Gastroesophageal sphincter (tissue), 4 donors: Measurements from ENCODE around the gene EPS8L3. TPM values are rescaled to one million over a fixed set of nuclear protein-coding genes. Genes with fewer than 3 reads are reported as not detected.
A peak's percentile ranks its signal among the peaks of the same experiment; 100 is the strongest.

Experiments used
- ATAC-seq: fragments of 150-250 bp; one replicate; pipeline ENCODE4 v1.9.1; 2016; ENCODE audit warnings: mild to moderate bottlenecking, moderate library complexity
- H3K27ac ChIP-seq, 4 donors: fragments of 200-600 bp; sonication (generic) in 3 of 4; 1 replicate in 3 of 4; 2 replicates in 1 of 4; pipeline ENCODE4 v1.5.1; 2016 to 2019
- H3K27me3 ChIP-seq: fragments of 200-600 bp; sonication (generic); one replicate; pipeline ENCODE4 v1.5.1; 2019
- H3K36me3 ChIP-seq, 2 donors: fragments of 200-600 bp; sonication (generic); one replicate each; pipeline ENCODE4 v1.5.1; 2019; ENCODE audit warnings: control low read depth in 1 of 2
- H3K4me1 ChIP-seq, 3 donors: fragments of 200-600 bp; sonication (generic); 1 replicate in 2 of 3; 2 replicates in 1 of 3; pipeline ENCODE4 v1.5.1; 2016 to 2019; ENCODE audit warnings: control low read depth in 2 of 3
- H3K4me3 ChIP-seq, 2 donors: fragments of 200-600 bp; sonication (generic); one replicate each; pipeline ENCODE4 v1.5.1; 2019; ENCODE audit warnings: mild to moderate bottlenecking in 1 of 2, moderate library complexity in 1 of 2
- H3K9me3 ChIP-seq, 3 donors: fragments of 200-600 bp; sonication (generic); one replicate each; pipeline ENCODE4 v1.5.1; 2017 to 2019; ENCODE audit warnings: control low read depth in 2 of 3
- CTCF ChIP-seq, 4 experiments: fragments of 200-600 bp in 2 of 4; fragments of 450-650 bp in 2 of 4; sonication (generic) in 1 of 4; IDR thresholded peaks; one replicate each; pipeline ENCODE4 v1.5.1; 2017 to 2019; ENCODE audit warnings: antibody characterized with exemption in 4 of 4, mild to moderate bottlenecking in 2 of 4, moderate library complexity in 2 of 4
- EP300 ChIP-seq: sonication (generic); formaldehyde crosslinking; IDR thresholded peaks from one replicate; pipeline ENCODE4 v1.6.1; 2017; ENCODE audit warnings: antibody characterized with exemption, mild to moderate bottlenecking
- POLR2A ChIP-seq, 2 donors: fragments of 450-650 bp; IDR thresholded peaks; one replicate each; pipeline ENCODE4 v1.6.1; 2017; ENCODE audit warnings: antibody characterized with exemption in 2 of 2, mild to moderate bottlenecking in 2 of 2, moderate library complexity in 1 of 2
- POLR2AphosphoS5 ChIP-seq: sonication (generic); formaldehyde crosslinking; IDR thresholded peaks from one replicate; pipeline ENCODE4 v1.6.1; 2017; ENCODE audit warnings: antibody characterized with exemption
- WGBS, 2 donors: methylation state at CpG; one replicate each; pipeline ENCODE4 v1.1.5; 2018; ENCODE audit warnings: low coverage in 1 of 2; 5-methylcytosine and 5-hydroxymethylcytosine counted together
- total RNA-seq, 4 donors: library from RNA; depleted of rRNA; stranded (reverse); fragments of >200 nt; gene quantifications; one replicate each; pipeline ENCODE4 v1.1.0, GENCODE V29; 2016

EPS8L3 gene
- total RNA-seq, 4 donors from 2014 or later, result 0.12 TPM; not detected in 3

- no peak for TF ChIP-seq CTCF (IDR thresholded peaks at IDR 0.05)
- TF ChIP-seq POLR2A (IDR thresholded peaks at IDR 0.05), result no peak
- TF ChIP-seq EP300, result no peak
- TF ChIP-seq POLR2AphosphoS5, result no peak
- ATAC-seq, result no peak
- Histone ChIP-seq H3K27me3 (no peaks in the 10 kb centered on the region), H3K4me3 (no peak overlapping the region), H3K36me3 (no peaks in the 10 kb centered on the region), H3K27ac (no peak overlapping the region), H3K9me3 (no peaks in the 10 kb centered on the region), H3K4me1 (peaks cover 0 to 25% (median 11%) of the 10 kb centered on the region in 3 donors)
- no CpG with 5 or more reads among the region's 9 CpGs for WGBS, 2 donors
Measured at GRCh38 chr1:109807402-109807801, 43.7 kb upstream of the EPS8L3 start.

GRCh38 chr1:109806733-109807400 is 43.1 kb upstream of the EPS8L3 start:
- no peaks in the 10 kb centered on the region for H3K36me3 ChIP-seq
- H3K27me3 ChIP-seq, result no peaks in the 10 kb centered on the region
- no peak overlapping the region for H3K4me3 ChIP-seq
- 100% methylated on average over 2 of the region's 6 CpGs; no CpG with 5 or more reads in 1 of the 2 donors for WGBS, 2 donors
- H3K4me1 ChIP-seq, result peaks cover 0 to 27% (median 12%) of the 10 kb centered on the region in 3 donors
- TF ChIP-seq CTCF (IDR thresholded peaks at IDR 0.05), result no peak
- no peak for TF ChIP-seq POLR2AphosphoS5
- no peaks in the 10 kb centered on the region for H3K9me3 ChIP-seq
- no peak overlapping the region for H3K27ac ChIP-seq
- ATAC-seq, result no peak

- Histone ChIP-seq H3K4me3 (no peak overlapping the region), H3K27ac (no peak overlapping the region), H3K36me3 (no peaks in the 10 kb centered on the region), H3K9me3 (no peaks in the 10 kb centered on the region), H3K27me3 (no peaks in the 10 kb centered on the region), H3K4me1 (peaks cover 0 to 27% (median 12%) of the 10 kb centered on the region in 3 donors)
- 81 to 82% methylated on average over 3 of the region's 8 CpGs for WGBS, 2 donors
- ATAC-seq, result no peak
- TF ChIP-seq POLR2A (IDR thresholded peaks at IDR 0.05) (no peak), POLR2AphosphoS5 (no peak), EP300 (no peak), CTCF (IDR thresholded peaks at IDR 0.05) (no peak)
Measured at GRCh38 chr1:109805486-109806165, 41.9 kb upstream of the EPS8L3 start.

GRCh38 chr1:109804660-109805059 is 40.9 kb upstream of the EPS8L3 start:
- H3K4me3 ChIP-seq, result no peak overlapping the region
- H3K27me3 ChIP-seq, result no peaks in the 10 kb centered on the region
- no peak overlapping the region for H3K27ac ChIP-seq
- 80 to 84% methylated on average over 1 to 4 of the region's 4 CpGs for WGBS, 2 donors
- no peaks in the 10 kb centered on the region for H3K36me3 ChIP-seq
- TF ChIP-seq EP300 (no peak), CTCF (IDR thresholded peaks at IDR 0.05) (no peak), POLR2AphosphoS5 (no peak), POLR2A (IDR thresholded peaks at IDR 0.05) (no peak)
- H3K4me1 ChIP-seq, result peaks cover 0 to 27% (median 12%) of the 10 kb centered on the region in 3 donors
- no peaks in the 10 kb centered on the region for H3K9me3 ChIP-seq
- no peak for ATAC-seq

- Histone ChIP-seq H3K27ac (peak overlapping the region in 1 of 4 donors; percentile 61), H3K9me3 (no peaks in the 10 kb centered on the region), H3K27me3 (no peaks in the 10 kb centered on the region), H3K36me3 (no peaks in the 10 kb centered on the region), H3K4me1 (peaks cover 0 to 27% (median 12%) of the 10 kb centered on the region in 3 donors), H3K4me3 (no peak overlapping the region)
- ATAC-seq, result no peak
- no peak for TF ChIP-seq POLR2A (IDR thresholded peaks at IDR 0.05)
- TF ChIP-seq EP300, result no peak
- TF ChIP-seq POLR2AphosphoS5, result no peak
- TF ChIP-seq CTCF (IDR thresholded peaks at IDR 0.05), result no peak
- 87 to 100% methylated on average over 1 to 6 of the region's 10 CpGs for WGBS, 2 donors
Measured at GRCh38 chr1:109803901-109804331, 40.2 kb upstream of the EPS8L3 start.
